Stimulated activated CD4-positive, alpha-beta T cell treated with anti-CD3 and anti-CD28 coated beads, Interleukin-15, amount 100 ng/mL, for 48 hours (primary cell): ENCODE results near the gene CD151.

Experiments used
- DNase-seq, 2 donors: peaks; one replicate each; pipeline ENCODE4 v3.0.0-alpha.2; 2020; ENCODE audit warnings: low read depth in 2 of 2

Gene CD151

GRCh38 chr11:858053-858761, 25.5 kb downstream of the CD151 start:
- DNase-seq: no peak

GRCh38 chr11:858762-859339, 26.1 kb downstream of the CD151 start:
- no peak for DNase-seq

- DNase-seq: no peak
Measured at GRCh38 chr11:859394-860131, 26.8 kb downstream of the CD151 start.

- no peak for DNase-seq
Measured at GRCh38 chr11:860234-861104, 27.7 kb downstream of the CD151 start.

GRCh38 chr11:861105-861479, 28.3 kb downstream of the CD151 start:
- no peak for DNase-seq

- no peak for DNase-seq
Measured at GRCh38 chr11:862081-862661, 29.4 kb downstream of the CD151 start.

GRCh38 chr11:862696-863022, 29.9 kb downstream of the CD151 start:
- DNase-seq: no peak

GRCh38 chr11:863023-863909, 30.5 kb downstream of the CD151 start:
- no peak for DNase-seq

GRCh38 chr11:863910-864827, 31.4 kb downstream of the CD151 start:
- no peak for DNase-seq

- DNase-seq: no peak
Measured at GRCh38 chr11:864898-865297, 32.1 kb downstream of the CD151 start.

- DNase-seq: no peak
Measured at GRCh38 chr11:865462-866430, 33.0 kb downstream of the CD151 start.

GRCh38 chr11:866481-866880, 33.7 kb downstream of the CD151 start:
- DNase-seq: no peak

GRCh38 chr11:867856-868358, 35.2 kb downstream of the CD151 start:
- no peak for DNase-seq

- DNase-seq: no peak
Measured at GRCh38 chr11:868394-868793, 35.6 kb downstream of the CD151 start.

GRCh38 chr11:868802-869201, 36.0 kb downstream of the CD151 start:
- no peak for DNase-seq

GRCh38 chr11:869399-870126, 36.8 kb downstream of the CD151 start:
- no peak for DNase-seq

- DNase-seq: no peak
Measured at GRCh38 chr11:870127-870413, 37.3 kb downstream of the CD151 start.

GRCh38 chr11:870418-870817, 37.7 kb downstream of the CD151 start:
- DNase-seq: no peak
